ENCODE measurements around the gene SH3GL1.

Gene SH3GL1

DNA sequence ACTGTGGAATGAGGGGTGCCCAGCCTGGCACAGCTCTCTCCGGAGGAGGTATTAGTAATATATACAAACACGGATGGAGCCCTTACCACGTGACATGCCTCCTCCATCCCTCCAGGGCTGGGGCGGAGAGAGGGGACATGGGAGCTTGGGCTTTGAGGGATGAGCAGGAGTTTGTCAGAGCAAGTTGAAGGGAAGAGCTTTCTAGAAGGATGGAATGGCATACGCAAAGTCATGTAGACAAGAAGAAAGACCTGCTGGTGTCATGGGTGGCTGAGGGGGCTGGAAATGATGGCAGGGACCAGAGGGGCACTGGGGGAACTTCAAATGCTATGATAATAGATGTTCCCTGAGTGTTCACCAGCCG, 54.3 kb downstream of the SH3GL1 start:
- TF ChIP-seq FOXA1 (IDR thresholded peaks at IDR 0.05) (no peak), FOXM1 (IDR thresholded peaks at IDR 0.05; ENCODE audit: borderline replicate concordance) (no peak), SP1 (IDR thresholded peaks at IDR 0.05) (no peak), SUZ12 (IDR thresholded peaks at IDR 0.05) (no peak), ELF4 (IDR thresholded peaks at IDR 0.05) (no peak), L3MBTL2 (conservative IDR thresholded peaks at IDR 0.05) (no peak), CTBP1 (IDR thresholded peaks at IDR 0.05; ENCODE audit: borderline replicate concordance) (no peak), FOXK2 (IDR thresholded peaks at IDR 0.05) (no peak), ARNT (IDR thresholded peaks at IDR 0.05) (no peak), NFRKB (IDR thresholded peaks at IDR 0.05) (no peak), TARDBP (IDR thresholded peaks at IDR 0.05) (no peak), LEF1 (IDR thresholded peaks at IDR 0.05; ENCODE audit: borderline replicate concordance) (no peak), BHLHE40 (IDR thresholded peaks at IDR 0.05; ENCODE audit: borderline replicate concordance) (no peak), HDGF (IDR thresholded peaks at IDR 0.05; ENCODE audit: borderline replicate concordance) (no peak), ZNF384 (IDR thresholded peaks at IDR 0.05) (no peak)
- TF ChIP-seq, protein P1, sequence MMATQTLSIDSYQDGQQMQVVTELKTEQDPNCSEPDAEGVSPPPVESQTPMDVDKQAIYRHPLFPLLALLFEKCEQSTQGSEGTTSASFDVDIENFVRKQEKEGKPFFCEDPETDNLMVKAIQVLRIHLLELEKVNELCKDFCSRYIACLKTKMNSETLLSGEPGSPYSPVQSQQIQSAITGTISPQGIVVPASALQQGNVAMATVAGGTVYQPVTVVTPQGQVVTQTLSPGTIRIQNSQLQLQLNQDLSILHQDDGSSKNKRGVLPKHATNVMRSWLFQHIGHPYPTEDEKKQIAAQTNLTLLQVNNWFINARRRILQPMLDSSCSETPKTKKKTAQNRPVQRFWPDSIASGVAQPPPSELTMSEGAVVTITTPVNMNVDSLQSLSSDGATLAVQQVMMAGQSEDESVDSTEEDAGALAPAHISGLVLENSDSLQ (IDR thresholded peaks at IDR 0.05), result no peak
- no peak for DNase-seq (ENCODE audit: extremely low spot score)
- CTCF ChIA-PET, result interaction anchor here (0.8 kb wide), 1 partner anchor 79 kb away, joined by 5 read pairs; no protein-coding TSS in a partner anchor
- POLR2A ChIA-PET, result no interaction called here

DNA sequence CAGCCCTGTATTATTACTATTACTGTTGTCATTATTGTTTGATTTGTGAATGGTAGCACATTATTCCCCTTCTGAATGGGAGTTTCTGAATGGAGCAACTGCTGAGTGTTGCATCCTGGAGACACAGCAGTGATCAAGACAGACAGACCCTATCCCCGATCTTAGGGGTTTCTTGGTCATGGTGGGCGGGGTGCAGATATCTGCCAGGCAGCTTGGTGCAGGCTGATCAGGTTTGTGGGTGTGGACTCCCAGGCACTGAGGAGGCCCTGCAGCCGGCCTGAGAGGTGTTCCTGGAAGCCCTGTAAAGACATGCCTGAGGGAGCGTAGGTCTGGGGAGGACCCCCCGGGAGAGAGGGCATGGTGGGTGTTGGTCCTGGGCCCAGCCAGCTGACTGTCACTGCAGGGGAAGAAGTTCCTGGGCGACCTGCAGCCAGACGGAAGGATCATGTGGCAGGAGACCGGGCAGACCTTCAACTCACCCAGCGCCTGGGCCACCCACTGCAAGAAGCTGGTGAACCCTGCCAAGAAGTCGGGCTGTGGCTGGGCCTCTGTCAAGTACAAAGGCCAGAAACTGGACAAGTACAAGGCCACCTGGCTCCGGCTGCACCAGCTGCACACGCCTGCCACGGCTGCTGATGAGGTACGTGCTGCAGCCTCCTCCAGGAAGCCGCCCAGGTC, 54.9 kb downstream of the SH3GL1 start:
- ChIA-PET CTCF (interaction anchor here (0.8 kb wide), 1 partner anchor 78 kb away, joined by 5 read pairs; no protein-coding TSS in a partner anchor), POLR2A (no interaction called here)
- DNase-seq (ENCODE audit: extremely low spot score), result no peak
- TF ChIP-seq ELF4 (IDR thresholded peaks at IDR 0.05) (no peak), SP1 (IDR thresholded peaks at IDR 0.05) (no peak), CTBP1 (IDR thresholded peaks at IDR 0.05; ENCODE audit: borderline replicate concordance) (no peak), TARDBP (IDR thresholded peaks at IDR 0.05) (no peak), NFRKB (IDR thresholded peaks at IDR 0.05) (no peak), L3MBTL2 (conservative IDR thresholded peaks at IDR 0.05) (no peak), ARNT (IDR thresholded peaks at IDR 0.05) (no peak), ZNF384 (IDR thresholded peaks at IDR 0.05) (no peak)
- TF ChIP-seq, protein P1 (IDR thresholded peaks at IDR 0.05), result no peak

DNA sequence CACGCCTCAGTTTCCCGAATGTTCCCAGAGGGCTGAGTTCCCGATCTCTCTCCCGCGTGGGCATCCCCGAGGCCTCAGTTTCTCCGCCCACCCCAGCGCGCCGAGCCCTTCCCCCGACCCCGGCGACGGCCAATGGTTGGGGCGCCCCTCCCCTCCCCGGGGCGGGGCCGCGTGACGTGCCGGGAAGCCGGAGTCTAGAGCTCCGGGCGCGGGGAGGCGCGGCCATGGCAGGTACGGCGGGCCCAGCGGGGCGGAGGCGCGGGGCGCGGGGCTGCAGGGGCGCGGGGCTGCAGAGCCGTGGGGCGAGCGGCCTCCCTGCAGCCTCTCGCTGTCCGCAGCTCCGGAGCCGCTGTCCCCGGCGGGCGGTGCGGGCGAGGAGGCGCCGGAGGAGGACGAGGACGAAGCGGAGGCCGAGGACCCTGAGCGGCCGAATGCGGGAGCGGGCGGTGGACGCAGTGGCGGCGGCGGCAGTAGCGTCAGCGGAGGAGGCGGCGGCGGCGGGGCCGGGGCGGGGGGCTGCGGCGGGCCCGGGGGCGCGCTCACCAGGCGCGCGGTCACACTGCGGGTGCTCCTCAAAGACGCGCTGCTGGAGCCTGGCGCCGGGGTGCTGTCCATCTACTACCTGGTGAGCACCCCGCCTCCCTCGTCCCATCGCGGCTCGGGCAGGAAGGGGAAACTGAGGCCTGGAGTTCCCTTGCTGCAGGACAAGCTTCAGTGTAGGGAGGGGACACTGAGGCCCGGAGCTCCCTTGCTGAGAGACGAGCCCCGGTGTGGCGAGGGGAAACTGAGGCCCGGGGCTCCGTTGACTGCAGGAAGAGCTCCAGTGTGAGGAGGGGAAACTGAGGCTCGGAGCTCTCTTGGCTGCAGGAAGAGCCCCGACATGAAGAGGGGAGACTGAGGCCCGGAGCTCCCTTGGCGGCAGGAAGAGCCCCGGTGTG, 56.7 kb downstream of the SH3GL1 start, which contains the start of gene MPND:
TSS of gene MPND (plus strand) at position 193 of the 938 bp plus-strand sequence. CDS start at position 225, 32 bp downstream.
- CTCF ChIA-PET, result interaction anchor here (1.1 to 2.7 kb wide), 3 partner anchors 9 to 111 kb away, joined by 3 to 30 read pairs (median 18); no protein-coding TSS in a partner anchor
- peak; percentile 82 for DNase-seq (ENCODE audit: extremely low spot score)
- TF ChIP-seq ARNT (IDR thresholded peaks at IDR 0.05) (no peak), CTBP1 (IDR thresholded peaks at IDR 0.05; ENCODE audit: borderline replicate concordance) (no peak), LEF1 (IDR thresholded peaks at IDR 0.05; ENCODE audit: borderline replicate concordance) (no peak), NFRKB (IDR thresholded peaks at IDR 0.05) (no peak), FOXA1 (IDR thresholded peaks at IDR 0.05) (no peak), FOXK2 (IDR thresholded peaks at IDR 0.05) (no peak), TARDBP (IDR thresholded peaks at IDR 0.05) (no peak), SUZ12 (IDR thresholded peaks at IDR 0.05) (no peak), BHLHE40 (IDR thresholded peaks at IDR 0.05; ENCODE audit: borderline replicate concordance) (no peak), HDGF (IDR thresholded peaks at IDR 0.05; ENCODE audit: borderline replicate concordance) (no peak), ELF4 (IDR thresholded peaks at IDR 0.05) (no peak), SP1 (IDR thresholded peaks at IDR 0.05) (no peak), L3MBTL2 (conservative IDR thresholded peaks at IDR 0.05) (no peak), FOXM1 (IDR thresholded peaks at IDR 0.05; ENCODE audit: borderline replicate concordance) (no peak), ZNF384 (IDR thresholded peaks at IDR 0.05) (no peak)
- TF ChIP-seq, protein P1 (IDR thresholded peaks at IDR 0.05), result no peak
- POLR2A ChIA-PET, result interaction anchor here (0.6 to 2.8 kb wide), 24 partner anchors 10 to 131 kb away, joined by 3 to 34 read pairs (median 7); partner anchors contain the start of genes CHAF1A, FSD1 and YJU2

DNA sequence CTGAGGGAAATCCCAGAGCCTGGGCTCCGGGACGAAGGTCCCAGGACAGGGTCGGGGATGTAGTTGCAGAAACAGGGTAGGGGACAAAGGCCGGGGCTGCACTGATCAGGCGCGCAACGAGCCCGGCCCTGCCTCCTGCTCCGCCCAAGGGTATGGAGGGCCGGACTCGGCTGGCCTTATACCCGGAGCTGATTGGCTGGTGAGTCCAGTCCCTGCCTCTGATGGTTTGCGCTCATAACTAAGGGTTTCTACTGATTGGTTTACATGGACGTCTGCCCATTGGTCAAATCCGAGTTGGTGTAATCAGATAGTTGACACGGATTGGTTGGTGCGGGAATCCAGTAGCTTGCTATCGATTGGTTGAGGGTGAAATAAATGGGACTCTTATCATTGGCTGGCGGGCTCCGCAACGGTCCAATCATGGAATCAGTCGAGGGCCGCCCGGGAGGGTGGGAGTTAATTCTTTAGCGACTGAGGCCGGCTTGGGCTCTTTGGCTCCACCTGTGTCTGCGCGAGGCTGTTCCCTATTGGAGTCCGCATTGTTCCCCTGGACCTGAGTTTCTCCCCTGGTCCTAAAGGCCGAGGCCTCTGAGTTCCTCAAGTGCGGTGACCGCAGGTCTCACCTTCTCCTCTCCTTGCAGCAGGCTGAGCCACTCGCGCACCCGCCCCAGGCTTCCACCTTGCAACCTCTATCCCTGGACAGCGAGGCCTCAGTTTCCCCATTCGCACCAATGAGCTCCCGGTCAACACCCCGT, 57.6 kb downstream of the SH3GL1 start:
- TF ChIP-seq TARDBP (IDR thresholded peaks at IDR 0.05), result peak; percentile 51; the same call in 1 of the 2 replicates
- peak; percentile 73 for TF ChIP-seq L3MBTL2 (conservative IDR thresholded peaks at IDR 0.05)
- TF ChIP-seq FOXM1 (IDR thresholded peaks at IDR 0.05; ENCODE audit: borderline replicate concordance), result no peak
- TF ChIP-seq LEF1 (IDR thresholded peaks at IDR 0.05; ENCODE audit: borderline replicate concordance), result no peak
- no peak for TF ChIP-seq FOXA1 (IDR thresholded peaks at IDR 0.05)
- TF ChIP-seq HDGF (IDR thresholded peaks at IDR 0.05; ENCODE audit: borderline replicate concordance), result peak; percentile 62; the same call in 1 of the 2 replicates
- TF ChIP-seq SUZ12 (IDR thresholded peaks at IDR 0.05), result no peak
- TF ChIP-seq NFRKB (IDR thresholded peaks at IDR 0.05), result no peak
- TF ChIP-seq BHLHE40 (IDR thresholded peaks at IDR 0.05; ENCODE audit: borderline replicate concordance), result no peak
- peak; percentile 76 for TF ChIP-seq ZNF384 (IDR thresholded peaks at IDR 0.05)
- no peak for TF ChIP-seq ELF4 (IDR thresholded peaks at IDR 0.05)
- no peak for TF ChIP-seq SP1 (IDR thresholded peaks at IDR 0.05)
- no peak for TF ChIP-seq CTBP1 (IDR thresholded peaks at IDR 0.05; ENCODE audit: borderline replicate concordance)
- TF ChIP-seq, protein P1 (IDR thresholded peaks at IDR 0.05), result no peak
- no peak for TF ChIP-seq FOXK2 (IDR thresholded peaks at IDR 0.05)
- TF ChIP-seq ARNT (IDR thresholded peaks at IDR 0.05), result no peak
- peak; percentile 92 for DNase-seq (ENCODE audit: extremely low spot score)
- ChIA-PET CTCF (interaction anchor here (0.7 to 2.7 kb wide), 4 partner anchors 9 to 110 kb away, joined by 3 to 30 read pairs (median 10); no protein-coding TSS in a partner anchor), POLR2A (interaction anchor here (0.6 to 2.8 kb wide), 31 partner anchors 9 to 580 kb away, joined by 3 to 34 read pairs (median 6); partner anchors contain the start of genes CHAF1A, FSD1, MRPL54 and TMIGD2)

Data from HEK293T (cell line).